GM19023 (cell line): ENCODE measurements around the gene DENND1A.

Source experiments
- ATAC-seq: cut with Tn5 transposase; IDR thresholded peaks from one replicate; pipeline ENCODE4 v1.9.1; 2021; ENCODE audit warnings: mild to moderate bottlenecking, moderate library complexity; ENCODE audit not compliant: unreplicated experiment

DENND1A gene

DNA sequence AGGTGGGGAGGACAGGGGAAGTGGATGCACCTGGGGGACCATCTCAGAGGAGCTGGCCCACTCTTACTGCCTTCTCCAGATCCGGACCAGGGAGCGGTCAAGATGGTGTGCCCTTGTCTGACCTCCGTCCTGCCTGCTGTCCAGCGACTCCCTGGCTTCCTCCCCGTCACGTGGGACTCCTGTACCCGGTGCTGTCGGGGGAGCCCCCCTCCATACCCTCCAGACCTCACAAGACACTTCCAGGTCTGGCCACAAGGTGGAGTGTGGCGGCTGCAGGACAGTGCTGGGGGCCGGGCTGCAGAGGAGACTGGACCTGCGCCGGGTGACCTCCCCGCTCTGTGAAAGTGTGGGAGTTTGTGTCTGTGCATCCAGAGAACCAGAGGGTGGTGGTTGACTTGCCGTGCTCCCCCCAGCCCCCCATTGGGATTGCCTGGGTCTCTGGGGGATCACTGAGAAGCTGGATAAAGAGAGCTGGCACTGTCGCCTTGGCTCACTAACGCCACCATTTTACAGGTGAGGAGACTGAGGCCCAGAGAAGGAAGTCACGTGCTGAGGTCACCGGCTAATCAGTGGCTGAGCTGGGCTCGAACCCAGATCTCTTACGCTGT is 575.8 kb downstream of the DENND1A start:
- ATAC-seq = peak; percentile 52

DNA sequence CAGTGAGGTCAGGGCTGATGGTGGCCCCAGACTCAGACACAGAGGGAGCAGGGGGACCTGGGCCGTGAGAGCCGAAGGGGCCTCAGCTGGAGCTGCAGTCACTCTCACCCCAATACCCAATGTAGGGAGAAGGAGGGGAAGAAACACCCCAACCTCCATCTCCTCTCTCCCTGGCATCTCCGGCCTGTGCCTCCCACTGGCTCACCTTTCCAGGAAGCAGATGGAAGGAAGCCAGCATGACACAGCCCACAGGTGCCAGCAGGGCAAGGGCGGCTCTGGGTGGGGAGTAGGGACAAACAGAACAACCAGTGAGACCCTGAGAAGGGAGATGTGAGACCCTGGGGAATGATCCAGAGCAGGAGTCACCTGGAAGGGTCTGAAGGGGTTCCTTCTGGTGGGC is 576.9 kb downstream of the DENND1A start:
- ATAC-seq = no peak

DNA sequence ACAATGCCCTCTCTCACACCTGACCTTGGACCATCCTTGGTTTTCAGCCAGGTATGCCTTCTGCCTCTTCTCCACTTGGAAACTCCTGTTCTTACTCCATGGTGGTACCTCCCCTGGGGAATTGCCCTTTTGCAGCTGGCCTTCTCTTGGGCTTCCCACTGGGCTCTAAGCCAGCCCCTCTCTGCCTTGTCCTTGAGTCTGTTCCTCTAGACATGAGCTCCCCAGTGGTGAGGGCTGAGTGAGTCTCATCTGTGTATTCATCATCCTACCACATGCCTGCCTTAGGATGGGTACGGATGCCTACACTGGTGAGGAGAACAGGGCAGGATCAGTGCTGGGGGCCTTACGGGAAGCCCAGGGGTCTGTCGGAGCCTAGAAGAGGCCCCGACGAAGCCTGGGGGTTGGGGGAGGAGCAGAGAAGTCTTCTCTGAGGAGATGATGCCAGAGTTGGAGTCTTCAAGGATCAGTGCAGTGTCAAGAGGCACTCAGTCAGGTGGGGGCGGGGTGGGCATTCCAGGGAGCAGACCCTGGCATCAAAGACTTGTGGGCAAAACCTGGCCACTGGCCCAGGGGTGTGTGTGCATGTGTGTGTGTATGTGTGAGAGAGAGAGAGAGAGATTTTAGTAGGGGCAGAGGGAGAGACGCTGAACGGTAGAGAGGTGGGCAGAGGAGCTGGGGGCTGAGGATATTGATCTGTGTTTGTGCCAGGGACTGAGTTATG is 579.2 kb downstream of the DENND1A start:
- no peak for ATAC-seq

DNA sequence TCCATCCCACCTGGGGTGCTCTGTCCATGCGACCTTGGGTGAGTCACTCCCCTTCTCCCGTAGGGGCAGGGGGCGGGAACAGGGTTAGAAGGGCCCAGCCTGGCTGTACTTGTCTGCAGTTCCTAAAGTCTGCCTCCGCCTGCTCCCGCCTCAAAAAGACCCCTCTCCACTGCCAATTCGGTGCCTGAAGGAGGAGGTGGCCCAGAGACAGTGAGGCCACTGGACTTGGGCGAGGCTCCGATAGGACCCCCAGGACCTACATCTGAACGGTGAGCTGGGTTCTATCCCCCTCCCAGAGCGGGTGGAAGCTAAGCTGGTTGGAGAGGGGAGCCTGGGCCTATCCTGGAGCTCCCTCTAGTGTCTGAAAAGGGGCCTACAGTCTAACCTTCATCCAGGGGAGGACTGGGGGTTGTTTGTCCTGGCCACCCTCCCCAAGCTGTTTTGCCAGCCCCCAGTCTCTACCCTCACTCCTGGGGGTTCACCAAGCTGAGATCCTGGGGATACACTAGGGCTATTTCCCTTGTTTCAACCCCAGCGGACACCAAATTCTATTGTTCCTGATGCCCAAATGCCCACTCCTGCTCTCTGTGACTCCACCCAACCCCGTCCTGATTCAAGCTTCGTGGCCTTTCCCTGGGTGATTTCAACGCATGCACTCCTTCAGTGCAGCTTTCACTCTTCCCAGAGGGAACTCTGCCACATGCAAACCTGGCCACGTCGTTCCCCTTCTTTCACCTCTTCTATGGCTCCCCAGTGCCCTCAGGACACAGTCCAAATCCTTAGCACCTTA is 580.0 kb downstream of the DENND1A start:
- ATAC-seq = peak; percentile 59

DNA sequence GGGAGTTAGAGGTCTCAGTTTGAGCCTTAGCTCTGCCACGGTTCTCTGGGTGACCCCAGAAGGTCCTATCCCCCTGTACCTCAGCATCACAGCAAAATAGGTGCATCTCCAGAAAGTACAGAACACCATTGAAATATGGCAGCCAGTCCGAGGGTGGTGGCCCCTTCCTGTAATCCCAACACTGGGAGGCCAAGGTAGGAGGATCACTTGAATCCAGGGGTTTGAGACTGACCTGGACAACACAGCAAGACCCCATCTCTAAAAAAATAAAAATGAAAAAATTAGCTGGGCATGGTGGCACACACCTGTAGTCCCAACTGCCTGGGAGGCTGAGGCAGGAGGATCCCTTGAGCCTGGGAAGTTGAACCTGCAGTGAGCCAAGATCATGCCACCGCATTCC is 580.9 kb downstream of the DENND1A start:
- no peak for ATAC-seq

DNA sequence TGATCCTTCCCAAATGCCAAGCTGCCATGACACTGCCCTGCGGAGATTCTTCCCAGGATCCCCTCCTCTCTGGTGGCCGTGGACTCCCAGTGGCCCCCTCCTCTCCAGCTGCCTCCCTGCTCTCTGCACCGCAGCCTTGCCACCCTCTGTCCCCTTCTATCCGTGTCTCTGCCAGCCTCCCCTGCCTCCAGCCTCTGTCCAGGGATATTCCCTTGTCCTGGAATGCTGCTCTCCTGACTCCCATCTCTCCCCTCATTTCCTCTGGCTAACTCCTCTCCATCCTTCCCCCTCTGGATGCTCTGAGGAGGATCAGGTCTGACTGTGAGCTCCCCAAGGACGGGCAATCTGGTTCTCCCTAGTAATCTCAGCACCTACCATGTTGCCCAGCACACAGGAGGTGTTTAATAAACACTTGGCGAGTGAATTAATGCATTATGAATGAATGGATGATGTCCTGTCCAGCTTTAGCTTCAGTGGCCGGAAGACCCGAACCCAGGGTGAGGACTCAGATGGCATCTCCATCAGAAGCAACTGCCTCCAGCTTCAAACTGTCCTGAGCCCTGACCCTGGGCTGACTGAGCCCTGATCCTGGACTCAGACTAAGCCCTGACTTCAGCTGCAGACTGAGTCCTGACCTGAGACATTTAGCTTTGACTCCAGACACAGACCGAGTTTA is 581.5 kb downstream of the DENND1A start:
- no peak for ATAC-seq

DNA sequence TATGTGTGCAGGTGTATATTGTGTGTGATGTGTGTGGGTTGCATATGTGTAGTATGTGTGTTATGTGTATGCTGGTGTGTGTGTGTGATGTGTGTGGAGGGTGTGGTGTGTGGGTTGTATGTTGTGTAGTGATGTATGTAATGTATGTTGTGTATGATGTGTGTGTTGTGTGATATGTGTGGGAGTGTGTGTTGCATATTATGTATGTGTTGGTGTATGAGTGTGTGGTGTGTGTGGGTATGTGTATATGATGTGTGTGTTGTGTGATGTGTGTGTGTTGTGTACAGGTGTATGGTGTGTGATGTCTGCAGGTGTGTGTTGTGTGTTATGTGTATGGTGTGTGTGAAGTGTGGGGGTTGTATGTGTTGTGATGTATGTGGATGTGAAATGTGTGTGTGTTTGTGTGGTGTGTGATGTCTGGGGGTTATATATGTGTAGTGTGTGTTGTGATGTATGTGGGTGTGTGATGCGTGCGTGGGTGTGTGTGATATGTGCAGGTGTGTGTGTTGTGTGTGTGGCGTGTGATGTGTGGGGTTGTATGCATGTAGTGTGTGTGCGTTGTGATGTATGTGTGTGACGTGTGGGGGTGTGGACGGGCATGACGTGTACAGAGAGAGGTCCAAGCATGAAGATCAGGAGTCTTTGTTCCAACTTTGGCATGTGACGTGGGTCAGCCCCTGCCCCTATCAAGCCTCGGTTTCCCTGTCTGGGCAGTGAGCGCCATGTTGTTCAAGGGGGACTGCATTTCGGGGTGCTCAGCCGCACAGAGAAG is 582.5 kb downstream of the DENND1A start:
- ATAC-seq = no peak

DNA sequence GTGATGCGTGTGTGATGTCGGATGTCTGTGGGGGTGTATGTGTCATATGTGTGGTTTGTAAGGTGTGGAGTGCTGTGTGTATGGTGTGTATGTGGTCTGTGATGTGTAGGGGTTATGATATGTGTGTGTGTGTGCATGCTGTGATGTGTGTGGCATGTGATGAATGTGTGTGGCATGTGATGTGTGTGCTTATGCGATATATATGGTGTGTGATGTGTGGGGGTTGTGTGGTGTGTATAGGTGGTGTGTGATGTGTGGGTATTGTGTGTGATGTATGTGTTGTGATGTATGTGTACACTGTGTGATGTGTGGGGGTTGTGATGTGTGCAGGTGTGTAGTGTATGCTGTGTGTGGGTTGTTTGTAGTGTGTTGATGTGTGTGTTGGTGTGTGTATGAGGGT is 583.1 kb downstream of the DENND1A start:
- ATAC-seq = no peak

DNA sequence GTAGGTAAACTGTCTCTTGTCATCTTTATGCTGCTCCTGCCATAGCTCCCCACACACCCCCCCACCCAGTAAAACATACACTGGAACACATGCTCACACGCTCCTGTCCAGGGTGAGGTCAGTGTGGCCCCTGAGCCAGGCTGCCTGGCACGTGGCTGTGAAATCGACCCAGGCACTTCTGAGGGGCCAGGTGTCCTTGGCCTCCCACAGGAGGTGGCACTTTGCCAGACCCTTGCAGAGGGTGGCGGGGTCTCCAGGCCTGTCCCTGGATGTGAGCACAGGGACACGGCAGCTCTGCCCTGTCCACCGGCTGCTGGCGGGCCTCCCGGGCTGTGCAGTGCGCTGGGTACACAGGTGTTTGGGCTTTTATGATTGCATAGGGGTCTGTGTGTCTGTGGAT is 583.9 kb downstream of the DENND1A start:
- no peak for ATAC-seq

DNA sequence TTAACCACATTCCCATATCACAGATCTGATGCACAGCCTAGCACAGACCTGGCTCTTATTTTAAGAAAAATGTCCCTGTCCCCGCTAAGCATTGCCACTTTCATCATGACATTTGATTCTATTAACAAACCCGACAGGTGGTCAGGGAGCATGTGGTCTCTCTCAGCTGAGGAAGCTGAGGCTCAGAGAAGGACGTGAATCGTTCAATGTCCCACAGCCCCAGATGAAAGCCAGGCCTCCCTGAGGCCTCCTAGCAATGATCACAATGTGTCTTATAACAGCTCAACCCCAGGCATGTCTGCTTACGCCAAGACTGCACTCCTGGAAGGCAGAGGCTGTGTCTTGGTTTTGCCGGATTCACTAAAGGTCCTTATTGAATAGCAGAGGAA is 584.4 kb downstream of the DENND1A start:
- no peak for ATAC-seq

DNA sequence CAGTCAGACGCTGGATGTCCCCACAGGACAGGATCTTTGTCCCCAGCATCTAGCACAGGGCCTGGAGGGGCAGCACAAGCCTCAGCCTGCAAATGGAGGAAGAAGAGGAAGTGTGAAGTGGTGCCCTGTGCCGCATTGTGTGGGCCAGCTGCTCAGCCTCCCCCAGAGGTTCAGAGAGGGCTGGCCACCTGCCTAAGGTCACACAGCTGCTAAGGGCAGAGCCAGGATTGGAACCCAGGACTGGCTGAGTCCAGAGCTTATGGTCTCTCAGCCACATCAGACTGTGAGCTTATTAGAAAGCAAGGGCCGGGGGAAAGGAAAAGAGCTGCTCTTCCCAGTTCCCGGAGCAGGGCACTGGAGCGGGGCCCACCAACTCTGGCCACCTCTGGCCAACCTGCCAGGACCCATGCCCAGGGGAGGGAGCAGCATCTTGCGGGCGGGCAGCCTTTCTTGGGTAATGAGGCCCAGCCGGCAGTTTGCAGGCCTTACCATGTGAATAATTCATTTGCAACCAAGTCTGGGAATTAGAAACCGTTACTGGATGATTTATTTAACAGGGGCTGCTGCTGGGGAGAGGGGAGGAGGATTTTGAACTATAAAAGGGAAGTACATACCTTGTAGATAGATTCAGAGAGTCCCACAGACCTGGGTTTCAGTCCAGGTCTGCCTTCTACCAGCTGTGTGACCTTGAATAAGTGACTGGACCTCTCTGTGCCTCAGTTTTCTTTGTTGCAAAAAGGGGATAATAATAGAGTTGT is 585.6 kb downstream of the DENND1A start:
- no peak for ATAC-seq

DNA sequence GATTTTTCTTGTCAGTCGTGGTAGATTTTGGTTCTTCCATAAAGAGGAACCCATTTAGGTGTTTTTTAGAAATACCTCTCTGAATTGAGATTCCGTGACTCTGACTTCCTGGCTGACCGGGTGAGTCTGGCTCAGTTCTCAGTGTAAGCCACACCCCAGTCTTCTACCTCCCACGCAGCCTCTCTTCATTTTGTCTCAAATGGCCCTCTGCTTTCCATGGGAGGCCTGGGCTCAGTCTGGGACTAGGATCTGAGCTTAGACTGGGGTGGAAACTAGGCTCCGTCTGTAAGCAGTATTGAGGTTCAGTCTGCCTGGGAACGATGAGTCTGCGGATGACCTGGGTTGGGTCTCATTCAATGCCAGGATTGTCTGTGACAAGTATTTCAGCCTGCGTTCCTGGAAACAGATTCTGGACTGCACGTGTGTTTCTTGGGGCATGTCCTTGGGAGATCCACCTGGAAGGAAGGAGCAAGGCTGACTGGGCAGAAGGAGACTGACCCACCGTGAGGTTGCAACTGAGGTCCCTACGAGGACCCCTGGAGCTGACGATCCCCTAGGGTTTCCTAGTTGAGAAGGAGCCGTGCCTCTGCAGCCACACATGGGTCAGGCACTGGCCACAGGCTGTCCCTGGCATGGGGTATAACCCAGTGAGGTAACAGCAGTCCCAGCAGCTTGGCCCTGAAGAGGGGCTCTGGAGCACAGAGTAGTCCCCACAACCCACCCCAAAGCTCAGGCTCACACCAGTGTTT is 586.3 kb downstream of the DENND1A start:
- peak; percentile 18 for ATAC-seq

DNA sequence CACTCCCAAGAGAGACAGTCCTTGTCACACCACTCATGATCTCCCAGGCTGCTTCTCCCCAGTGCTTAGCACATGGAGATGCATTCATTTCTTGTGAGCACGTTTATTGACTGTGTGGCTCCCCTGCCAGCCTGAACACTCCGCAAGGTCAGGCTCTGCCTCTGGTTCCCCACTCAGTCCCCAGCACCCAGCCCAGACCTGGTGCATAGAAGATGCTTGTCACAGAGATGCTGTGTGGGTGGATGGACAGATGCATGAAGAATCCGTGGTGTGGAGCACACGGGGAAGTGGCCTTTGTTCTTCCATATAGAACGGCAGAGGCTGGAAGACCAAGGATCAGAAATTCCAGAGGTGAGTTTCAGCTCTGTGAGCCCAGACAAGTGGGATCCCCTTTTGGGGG is 587.7 kb downstream of the DENND1A start:
- ATAC-seq = no peak

DNA sequence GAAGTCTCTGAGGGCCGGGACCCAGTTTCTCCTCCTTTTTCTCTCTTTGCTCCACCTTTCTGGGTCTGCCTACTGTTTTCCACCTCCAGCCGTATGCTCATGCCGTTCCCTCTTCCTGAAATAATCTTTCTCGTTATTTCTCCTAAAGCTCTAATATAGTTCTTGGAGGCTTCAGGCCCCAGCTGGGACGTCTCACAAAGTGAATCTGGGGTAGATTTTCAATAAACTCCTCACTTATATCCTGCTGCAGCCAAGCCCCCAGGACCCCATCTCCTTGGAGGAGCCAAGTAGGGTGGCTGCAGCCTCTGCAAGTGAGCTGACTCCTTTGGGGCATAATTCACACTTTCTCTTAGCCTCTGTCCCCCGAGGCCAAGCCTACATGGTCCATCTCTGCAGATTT is 588.1 kb downstream of the DENND1A start:
- ATAC-seq = no peak

DNA sequence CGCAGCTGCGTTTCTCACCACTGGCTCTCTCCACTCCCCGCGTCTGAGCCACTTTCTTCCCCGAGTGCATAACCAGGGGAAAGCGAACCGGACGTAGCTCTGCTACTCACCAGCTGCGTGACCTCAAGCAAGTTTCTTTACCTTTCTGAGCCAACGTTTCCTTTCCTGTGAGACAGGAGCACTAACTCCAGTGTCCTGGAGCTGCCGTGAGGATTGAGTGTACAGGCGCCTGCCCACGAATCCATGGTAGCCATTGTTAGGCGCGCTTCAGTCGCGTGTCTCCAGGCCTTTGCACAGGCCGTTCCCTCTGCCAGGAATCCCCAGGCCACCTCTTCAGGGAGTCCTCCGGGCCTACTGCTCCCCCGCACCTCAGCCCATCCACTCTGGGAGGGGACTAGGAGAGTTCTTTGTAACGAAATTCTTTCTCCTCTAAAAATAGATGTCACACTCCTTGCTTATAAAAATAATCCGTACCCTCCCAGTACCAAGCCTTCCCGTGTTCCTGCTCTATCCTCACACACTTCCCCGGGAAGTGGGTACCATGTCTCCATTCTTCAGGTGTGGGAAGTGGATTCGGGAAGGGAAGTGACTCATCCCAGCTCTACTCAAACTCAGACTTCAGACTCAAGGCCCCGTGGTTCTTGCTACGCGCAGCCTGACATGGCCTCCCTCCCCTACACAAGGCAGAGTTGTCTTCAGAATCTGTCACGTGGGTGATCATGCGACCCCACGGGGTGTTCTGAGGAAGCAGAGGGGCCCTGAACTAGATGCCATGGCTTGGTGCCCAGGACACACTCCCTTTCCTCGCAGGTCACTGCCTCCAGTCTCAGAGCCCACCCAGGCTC is 590.0 kb downstream of the DENND1A start:
- peak; percentile 44 for ATAC-seq

DNA sequence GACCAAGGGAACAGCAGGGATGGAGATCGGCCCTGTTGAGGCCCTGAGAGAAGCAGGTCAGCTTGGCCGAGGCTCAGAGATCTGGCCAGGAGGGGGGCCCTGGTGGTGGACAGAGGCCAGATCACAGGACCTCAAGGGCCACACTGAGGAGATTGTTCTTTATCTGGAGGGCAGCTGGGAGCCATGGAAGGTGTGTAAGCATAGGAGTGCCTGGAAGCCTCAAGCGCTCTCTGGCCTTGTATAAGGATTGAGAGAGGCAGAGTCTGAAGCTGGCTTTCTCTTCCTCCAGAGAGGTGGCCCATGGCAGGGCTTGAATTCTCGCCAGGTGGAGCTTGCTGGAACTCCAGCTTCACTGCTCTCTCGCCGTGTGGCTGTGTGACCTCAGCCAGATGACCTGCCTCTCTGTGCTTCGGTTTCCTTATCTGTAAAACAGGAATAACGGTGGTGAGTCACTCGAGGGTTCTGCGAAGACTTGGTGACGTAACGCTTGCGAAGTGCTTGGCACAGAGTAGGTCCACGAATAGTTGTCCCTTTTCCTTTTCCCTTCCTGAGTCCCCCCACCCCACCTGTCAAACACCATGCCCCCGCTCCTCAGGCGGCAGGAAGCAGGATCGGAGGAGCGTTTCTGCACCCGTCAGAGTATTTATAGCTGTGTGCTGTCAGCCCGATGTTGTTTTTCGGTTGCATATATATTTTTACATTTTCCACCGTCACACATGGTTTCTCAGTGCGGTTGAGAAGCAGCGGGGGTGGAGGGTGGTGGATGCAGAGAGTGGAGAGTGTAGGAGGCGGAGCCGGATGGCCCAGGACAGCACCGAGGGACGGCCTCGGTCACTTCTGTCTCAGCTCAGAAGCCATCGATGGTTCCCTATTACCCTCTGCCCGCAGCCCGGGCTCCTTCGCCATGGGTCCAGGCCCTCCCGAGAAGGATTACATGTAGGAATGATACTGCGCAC is 590.9 kb downstream of the DENND1A start:
- ATAC-seq = peak; percentile 72

DNA sequence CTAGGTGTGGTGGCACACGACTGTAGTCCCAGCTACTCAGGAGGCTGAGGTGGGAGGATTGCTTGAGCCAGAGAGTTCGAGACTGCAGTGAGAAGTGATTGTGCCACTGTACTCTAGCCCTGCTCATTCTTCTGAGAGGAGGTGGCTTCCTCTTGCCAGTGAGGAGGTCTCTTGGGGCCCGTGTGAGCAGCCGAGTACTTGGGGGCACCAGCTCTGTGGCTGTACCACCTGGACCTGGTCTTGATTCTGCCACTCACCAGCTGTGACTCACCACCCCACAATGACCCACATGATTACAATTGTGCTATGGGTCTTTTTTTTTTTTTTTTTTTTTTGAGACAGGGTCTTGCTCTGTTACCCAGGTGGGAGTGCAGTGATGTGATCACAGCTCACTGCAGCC is 592.0 kb downstream of the DENND1A start:
- no peak for ATAC-seq
